Cortex of kidney (tissue), 1 donor: ENCODE data around the gene ONECUT3.

Experiments used
- DNase-seq: peaks from one replicate; lab custom pipeline; 2025; lab: John Stamatoyannopoulos, UW

Gene ONECUT3

GRCh38 chr19:1768248-1768647, 14.9 kb downstream of the ONECUT3 start:
- DNase-seq, result no peak

- DNase-seq, result no peak
These were observed 15.8 kb downstream of the ONECUT3 start for GRCh38 chr19:1768918-1769644.

- DNase-seq, result no peak
These were observed 16.3 kb downstream of the ONECUT3 start for GRCh38 chr19:1769645-1769985.

GRCh38 chr19:1770866-1771576, 17.7 kb downstream of the ONECUT3 start:
- DNase-seq, result no peak

- DNase-seq, result no peak
These were observed 19.9 kb downstream of the ONECUT3 start for GRCh38 chr19:1773184-1773583.

- DNase-seq, result no peak
These were observed 21.9 kb downstream of the ONECUT3 start for GRCh38 chr19:1774989-1775772.

GRCh38 chr19:1775951-1776605, 22.8 kb downstream of the ONECUT3 start:
- no peak for DNase-seq

- no peak for DNase-seq
These were observed 23.4 kb downstream of the ONECUT3 start for GRCh38 chr19:1776606-1777147.

- no peak for DNase-seq
These were observed 23.8 kb downstream of the ONECUT3 start for GRCh38 chr19:1777149-1777548.

- no peak for DNase-seq
These were observed 26.3 kb downstream of the ONECUT3 start for GRCh38 chr19:1779574-1779973.

GRCh38 chr19:1780272-1780958, 27.1 kb downstream of the ONECUT3 start:
- no peak for DNase-seq

GRCh38 chr19:1782521-1782920, 29.2 kb downstream of the ONECUT3 start:
- DNase-seq, result no peak

GRCh38 chr19:1783354-1783753, 30.0 kb downstream of the ONECUT3 start:
- DNase-seq, result no peak

- DNase-seq, result no peak
These were observed 30.6 kb downstream of the ONECUT3 start for GRCh38 chr19:1783874-1784273.

GRCh38 chr19:1785310-1785709, 32.0 kb downstream of the ONECUT3 start:
- DNase-seq, result no peak

GRCh38 chr19:1786668-1787067, 33.4 kb downstream of the ONECUT3 start:
- DNase-seq, result no peak

- no peak for DNase-seq
These were observed 33.8 kb downstream of the ONECUT3 start for GRCh38 chr19:1787116-1787515.

- no peak for DNase-seq
These were observed 36.1 kb downstream of the ONECUT3 start for GRCh38 chr19:1789261-1790041.

GRCh38 chr19:1790054-1790792, 36.9 kb downstream of the ONECUT3 start:
- no peak for DNase-seq

- no peak for DNase-seq
These were observed 38.6 kb downstream of the ONECUT3 start for GRCh38 chr19:1791879-1792278.
